GM23338 (cell line): Measurements from ENCODE around the gene GAREM1. TPM values are rescaled to one million over a fixed set of nuclear protein-coding genes. Genes with fewer than 3 reads are reported as not detected.

ENCODE experiments used
- ATAC-seq: fragments of 200-7000 bp; cut with Tn5 transposase; 3 replicates; pipeline ENCODE4 v1.9.1; 2020
- DNase-seq: peaks from one replicate; pipeline ENCODE4 v3.0.0-alpha.2; 2015; ENCODE audit warnings: low spot score
- H2AFZ ChIP-seq: fragments of 200-600 bp; sonication (generic); 2 replicates; pipeline ENCODE4 v1.8.0; 2016; ENCODE audit warnings: antibody characterized with exemption, mild to moderate bottlenecking, moderate library complexity
- H3F3A ChIP-seq: fragments of 200-600 bp; sonication (generic); replicated peaks from 2 replicates; pipeline ENCODE4 v1.8.0; 2017; ENCODE audit warnings: antibody characterized with exemption, mixed run types, low read depth
- H3K27ac ChIP-seq: fragments of 200-600 bp; sonication (generic); 2 replicates; pipeline ENCODE4 v1.6.1; 2016; ENCODE audit warnings: low read depth
- H3K27me3 ChIP-seq: fragments of 200-600 bp; sonication (generic); 2 replicates; pipeline ENCODE4 v1.8.0; 2016; ENCODE audit warnings: mild to moderate bottlenecking, mixed run types, moderate library complexity; ENCODE audit not compliant: insufficient read depth
- H3K36me3 ChIP-seq: fragments of 200-600 bp; sonication (generic); 2 replicates; pipeline ENCODE4 v1.8.0; 2016; ENCODE audit warnings: mild to moderate bottlenecking; ENCODE audit not compliant: insufficient read depth
- H3K4me1 ChIP-seq: fragments of 200-600 bp; sonication (generic); 2 replicates; pipeline ENCODE4 v1.8.0; 2016; ENCODE audit warnings: mild to moderate bottlenecking, moderate library complexity; ENCODE audit not compliant: insufficient read depth
- H3K4me2 ChIP-seq: fragments of 200-600 bp; sonication (generic); 2 replicates; pipeline ENCODE4 v1.7.1; 2017; ENCODE audit warnings: mixed run types
- H3K4me3 ChIP-seq: fragments of 200-600 bp; sonication (generic); 2 replicates; pipeline ENCODE4 v1.6.1; 2016; ENCODE audit warnings: mixed run types
- H3K79me2 ChIP-seq: fragments of 200-600 bp; sonication (generic); replicated peaks from 2 replicates; pipeline ENCODE4 v1.8.0; 2017; ENCODE audit warnings: mild to moderate bottlenecking; ENCODE audit not compliant: insufficient read depth
- H3K9me2 ChIP-seq: fragments of 200-600 bp; sonication (generic); 2 replicates; pipeline ENCODE4 v1.8.0; 2017; ENCODE audit not compliant: insufficient read depth
- H4K20me1 ChIP-seq: fragments of 200-600 bp; sonication (generic); replicated peaks from 2 replicates; pipeline ENCODE4 v1.8.0; 2017; ENCODE audit warnings: mild to moderate bottlenecking; ENCODE audit not compliant: insufficient read depth
- H3K27ac Mint-ChIP-seq: 2 replicates; pipeline ENCODE4 v1.8.0; 2020; ENCODE audit warnings: inconsistent platforms, mild to moderate bottlenecking, moderate library complexity, mixed read lengths
- H3K27me3 Mint-ChIP-seq: 3 replicates; pipeline ENCODE4 v1.8.0; 2022; ENCODE audit warnings: low read depth, mild to moderate bottlenecking, moderate library complexity, mixed read lengths, inconsistent platforms; ENCODE audit not compliant: insufficient read depth, poor library complexity
- H3K36me3 Mint-ChIP-seq: 3 replicates; pipeline ENCODE4 v1.8.0; 2021; ENCODE audit warnings: low read depth, mild to moderate bottlenecking, inconsistent platforms, moderate library complexity, mixed read lengths
- H3K4me1 Mint-ChIP-seq: 3 replicates; pipeline ENCODE4 v1.8.0; 2020; ENCODE audit warnings: mild to moderate bottlenecking, inconsistent platforms, mixed read lengths
- H3K4me3 Mint-ChIP-seq: 3 replicates; pipeline ENCODE4 v1.8.0; 2021; ENCODE audit warnings: moderate library complexity, mild to moderate bottlenecking, inconsistent platforms, mixed read lengths
- H3K9me3 Mint-ChIP-seq: 3 replicates; pipeline ENCODE4 v1.8.0; 2020; ENCODE audit warnings: moderate library complexity, mild to moderate bottlenecking, inconsistent platforms, mixed read lengths
- JUNB ChIP-seq: IDR thresholded peaks from one replicate; pipeline ENCODE4 v1.6.1; 2016; ENCODE audit warnings: antibody characterized with exemption; ENCODE audit not compliant: unreplicated experiment
- ZNF331 ChIP-seq: fragments of 250-450 bp; sonication (Bioruptor Pico); IDR thresholded peaks from 2 replicates; pipeline ENCODE4 v1.5.0; 2020; ENCODE audit warnings: low read depth, mild to moderate bottlenecking, moderate library complexity
- polyA plus RNA-seq: library from polyadenylated mRNA; unstranded; fragments of >200 nt; fragmentation: Nextera tagmentation; extraction: Ambion mirVana; gene quantifications from 2 replicates; pipeline ENCODE4 v1.2.1, GENCODE V29; 2016
- total RNA-seq: library from RNA; depleted of rRNA; stranded (reverse); fragments of >200 nt; shearing (Covaris generic); gene quantifications from 2 replicates; pipeline ENCODE4 v1.2.3, GENCODE V29; 2014
- TF ChIP-seq, protein P1 (sequence below): fragments of 250-450 bp; sonication (Bioruptor Pico); IDR thresholded peaks from 2 replicates; pipeline ENCODE4 v1.5.0; 2020; ENCODE audit warnings: mild to moderate bottlenecking, moderate library complexity
- TF ChIP-seq, protein P2 (sequence below): IDR thresholded peaks from one replicate; pipeline ENCODE4 v1.6.1; 2018; ENCODE audit warnings: antibody characterized with exemption; ENCODE audit not compliant: unreplicated experiment

The GAREM1 gene
- total and polyA plus RNA-seq, 2 experiments from 2014 or later: 2.7 to 6.0 TPM

DNA sequence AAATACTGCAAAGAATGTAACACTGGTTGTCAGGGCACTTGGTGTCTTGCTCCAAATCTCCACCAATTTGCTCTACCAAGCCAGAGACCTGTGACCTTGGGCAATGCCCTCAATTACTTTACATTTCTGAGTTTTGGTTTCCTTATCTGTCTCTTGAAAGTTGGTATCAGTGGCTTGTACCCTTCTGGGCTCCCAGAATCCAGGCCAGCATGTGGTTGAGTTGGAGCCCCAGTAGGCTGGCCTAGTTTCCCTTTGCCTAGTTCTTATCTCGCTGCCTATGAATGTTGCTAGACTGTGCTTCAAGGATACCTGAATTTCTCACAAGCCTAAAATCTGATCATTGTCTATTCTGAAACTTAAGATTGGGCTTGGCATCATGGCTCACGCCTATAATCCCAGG is 254.3 kb downstream of the GAREM1 start:
- H3K79me2 ChIP-seq: no peaks in the 10 kb centered on the region
- TF ChIP-seq, protein P1, sequence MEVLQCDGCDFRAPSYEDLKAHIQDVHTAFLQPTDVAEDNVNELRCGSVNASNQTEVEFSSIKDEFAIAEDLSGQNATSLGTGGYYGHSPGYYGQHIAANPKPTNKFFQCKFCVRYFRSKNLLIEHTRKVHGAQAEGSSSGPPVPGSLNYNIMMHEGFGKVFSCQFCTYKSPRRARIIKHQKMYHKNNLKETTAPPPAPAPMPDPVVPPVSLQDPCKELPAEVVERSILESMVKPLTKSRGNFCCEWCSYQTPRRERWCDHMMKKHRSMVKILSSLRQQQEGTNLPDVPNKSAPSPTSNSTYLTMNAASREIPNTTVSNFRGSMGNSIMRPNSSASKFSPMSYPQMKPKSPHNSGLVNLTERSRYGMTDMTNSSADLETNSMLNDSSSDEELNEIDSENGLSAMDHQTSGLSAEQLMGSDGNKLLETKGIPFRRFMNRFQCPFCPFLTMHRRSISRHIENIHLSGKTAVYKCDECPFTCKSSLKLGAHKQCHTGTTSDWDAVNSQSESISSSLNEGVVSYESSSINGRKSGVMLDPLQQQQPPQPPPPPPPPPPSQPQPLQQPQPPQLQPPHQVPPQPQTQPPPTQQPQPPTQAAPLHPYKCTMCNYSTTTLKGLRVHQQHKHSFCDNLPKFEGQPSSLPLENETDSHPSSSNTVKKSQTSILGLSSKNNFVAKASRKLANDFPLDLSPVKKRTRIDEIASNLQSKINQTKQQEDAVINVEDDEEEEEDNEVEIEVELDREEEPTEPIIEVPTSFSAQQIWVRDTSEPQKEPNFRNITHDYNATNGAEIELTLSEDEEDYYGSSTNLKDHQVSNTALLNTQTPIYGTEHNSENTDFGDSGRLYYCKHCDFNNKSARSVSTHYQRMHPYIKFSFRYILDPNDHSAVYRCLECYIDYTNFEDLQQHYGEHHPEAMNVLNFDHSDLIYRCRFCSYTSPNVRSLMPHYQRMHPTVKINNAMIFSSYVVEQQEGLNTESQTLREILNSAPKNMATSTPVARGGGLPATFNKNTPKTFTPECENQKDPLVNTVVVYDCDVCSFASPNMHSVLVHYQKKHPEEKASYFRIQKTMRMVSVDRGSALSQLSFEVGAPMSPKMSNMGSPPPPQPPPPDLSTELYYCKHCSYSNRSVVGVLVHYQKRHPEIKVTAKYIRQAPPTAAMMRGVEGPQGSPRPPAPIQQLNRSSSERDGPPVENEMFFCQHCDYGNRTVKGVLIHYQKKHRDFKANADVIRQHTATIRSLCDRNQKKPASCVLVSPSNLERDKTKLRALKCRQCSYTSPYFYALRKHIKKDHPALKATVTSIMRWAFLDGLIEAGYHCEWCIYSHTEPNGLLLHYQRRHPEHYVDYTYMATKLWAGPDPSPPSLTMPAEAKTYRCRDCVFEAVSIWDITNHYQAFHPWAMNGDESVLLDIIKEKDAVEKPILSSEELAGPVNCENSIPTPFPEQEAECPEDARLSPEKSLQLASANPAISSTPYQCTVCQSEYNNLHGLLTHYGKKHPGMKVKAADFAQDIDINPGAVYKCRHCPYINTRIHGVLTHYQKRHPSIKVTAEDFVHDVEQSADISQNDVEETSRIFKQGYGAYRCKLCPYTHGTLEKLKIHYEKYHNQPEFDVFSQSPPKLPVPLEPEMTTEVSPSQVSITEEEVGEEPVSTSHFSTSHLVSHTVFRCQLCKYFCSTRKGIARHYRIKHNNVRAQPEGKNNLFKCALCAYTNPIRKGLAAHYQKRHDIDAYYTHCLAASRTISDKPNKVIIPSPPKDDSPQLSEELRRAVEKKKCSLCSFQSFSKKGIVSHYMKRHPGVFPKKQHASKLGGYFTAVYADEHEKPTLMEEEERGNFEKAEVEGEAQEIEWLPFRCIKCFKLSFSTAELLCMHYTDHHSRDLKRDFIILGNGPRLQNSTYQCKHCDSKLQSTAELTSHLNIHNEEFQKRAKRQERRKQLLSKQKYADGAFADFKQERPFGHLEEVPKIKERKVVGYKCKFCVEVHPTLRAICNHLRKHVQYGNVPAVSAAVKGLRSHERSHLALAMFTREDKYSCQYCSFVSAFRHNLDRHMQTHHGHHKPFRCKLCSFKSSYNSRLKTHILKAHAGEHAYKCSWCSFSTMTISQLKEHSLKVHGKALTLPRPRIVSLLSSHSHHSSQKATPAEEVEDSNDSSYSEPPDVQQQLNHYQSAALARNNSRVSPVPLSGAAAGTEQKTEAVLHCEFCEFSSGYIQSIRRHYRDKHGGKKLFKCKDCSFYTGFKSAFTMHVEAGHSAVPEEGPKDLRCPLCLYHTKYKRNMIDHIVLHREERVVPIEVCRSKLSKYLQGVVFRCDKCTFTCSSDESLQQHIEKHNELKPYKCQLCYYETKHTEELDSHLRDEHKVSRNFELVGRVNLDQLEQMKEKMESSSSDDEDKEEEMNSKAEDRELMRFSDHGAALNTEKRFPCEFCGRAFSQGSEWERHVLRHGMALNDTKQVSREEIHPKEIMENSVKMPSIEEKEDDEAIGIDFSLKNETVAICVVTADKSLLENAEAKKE (CRISPR knock-in tag): no peak
- TF ChIP-seq, protein P2, sequence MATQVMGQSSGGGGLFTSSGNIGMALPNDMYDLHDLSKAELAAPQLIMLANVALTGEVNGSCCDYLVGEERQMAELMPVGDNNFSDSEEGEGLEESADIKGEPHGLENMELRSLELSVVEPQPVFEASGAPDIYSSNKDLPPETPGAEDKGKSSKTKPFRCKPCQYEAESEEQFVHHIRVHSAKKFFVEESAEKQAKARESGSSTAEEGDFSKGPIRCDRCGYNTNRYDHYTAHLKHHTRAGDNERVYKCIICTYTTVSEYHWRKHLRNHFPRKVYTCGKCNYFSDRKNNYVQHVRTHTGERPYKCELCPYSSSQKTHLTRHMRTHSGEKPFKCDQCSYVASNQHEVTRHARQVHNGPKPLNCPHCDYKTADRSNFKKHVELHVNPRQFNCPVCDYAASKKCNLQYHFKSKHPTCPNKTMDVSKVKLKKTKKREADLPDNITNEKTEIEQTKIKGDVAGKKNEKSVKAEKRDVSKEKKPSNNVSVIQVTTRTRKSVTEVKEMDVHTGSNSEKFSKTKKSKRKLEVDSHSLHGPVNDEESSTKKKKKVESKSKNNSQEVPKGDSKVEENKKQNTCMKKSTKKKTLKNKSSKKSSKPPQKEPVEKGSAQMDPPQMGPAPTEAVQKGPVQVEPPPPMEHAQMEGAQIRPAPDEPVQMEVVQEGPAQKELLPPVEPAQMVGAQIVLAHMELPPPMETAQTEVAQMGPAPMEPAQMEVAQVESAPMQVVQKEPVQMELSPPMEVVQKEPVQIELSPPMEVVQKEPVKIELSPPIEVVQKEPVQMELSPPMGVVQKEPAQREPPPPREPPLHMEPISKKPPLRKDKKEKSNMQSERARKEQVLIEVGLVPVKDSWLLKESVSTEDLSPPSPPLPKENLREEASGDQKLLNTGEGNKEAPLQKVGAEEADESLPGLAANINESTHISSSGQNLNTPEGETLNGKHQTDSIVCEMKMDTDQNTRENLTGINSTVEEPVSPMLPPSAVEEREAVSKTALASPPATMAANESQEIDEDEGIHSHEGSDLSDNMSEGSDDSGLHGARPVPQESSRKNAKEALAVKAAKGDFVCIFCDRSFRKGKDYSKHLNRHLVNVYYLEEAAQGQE: no peak
- TF ChIP-seq ZNF331 (CRISPR knock-in tag): no peak
- TF ChIP-seq JUNB: no peak
- no peak overlapping the region for H3K27ac Mint-ChIP-seq
- no peak overlapping the region for H3K4me2 ChIP-seq
- H4K20me1 ChIP-seq: no peaks in the 10 kb centered on the region
- H3F3A ChIP-seq: no peaks in the 10 kb centered on the region
- no peaks in the 10 kb centered on the region for H3K27me3 ChIP-seq
- no peaks in the 10 kb centered on the region for H3K36me3 Mint-ChIP-seq
- no peak overlapping the region for H3K4me3 Mint-ChIP-seq
- no peaks in the 10 kb centered on the region for H3K27me3 Mint-ChIP-seq
- H3K4me1 ChIP-seq: no peaks in the 10 kb centered on the region
- no peak overlapping the region for H3K4me3 ChIP-seq
- no peaks in the 10 kb centered on the region for H3K4me1 Mint-ChIP-seq
- H3K36me3 ChIP-seq: no peaks in the 10 kb centered on the region
- no peaks in the 10 kb centered on the region for H3K9me2 ChIP-seq
- no peaks in the 10 kb centered on the region for H3K9me3 Mint-ChIP-seq
- H2AFZ ChIP-seq: no peak overlapping the region
- DNase-seq: no peak
- H3K27ac ChIP-seq: no peak overlapping the region
- ATAC-seq: no peak
